ENCODE data around the gene NHSL2. TPM values are rescaled to one million over a fixed set of nuclear protein-coding genes. Genes with fewer than 3 reads are reported as not detected.
A peak's percentile ranks its signal among the peaks of the same experiment; 100 is the strongest.

The NHSL2 gene
- total RNA-seq, 1 donor from 2014 or later = 11.3 TPM

DNA sequence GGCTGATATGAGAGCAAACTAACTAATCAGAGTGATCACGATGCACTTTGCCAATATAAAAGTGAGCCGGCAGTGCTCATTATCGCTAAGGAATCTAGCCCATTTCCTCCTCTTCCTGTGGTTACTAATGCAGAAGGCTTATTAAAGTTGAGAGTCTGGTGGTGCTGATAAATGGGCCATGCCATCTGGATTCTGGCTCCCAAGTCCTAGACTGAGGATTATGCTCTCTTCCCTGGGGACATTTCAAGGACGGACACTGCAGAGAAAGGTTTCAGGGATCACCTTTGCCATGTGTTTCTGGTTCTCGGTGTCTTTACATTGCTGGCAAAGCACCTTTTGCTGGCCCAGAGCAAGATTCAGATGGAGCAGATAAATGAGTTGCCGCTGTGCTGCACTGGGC is 135.8 kb downstream of the NHSL2 start:
- no peak for DNase-seq (ENCODE audit: extremely low spot score, unreplicated experiment)
- no peak overlapping the region for H3K4me3 Mint-ChIP-seq
- no peaks in the 10 kb centered on the region for H3K36me3 Mint-ChIP-seq
- no peak overlapping the region for H3K27ac Mint-ChIP-seq
- TF ChIP-seq, protein P1, sequence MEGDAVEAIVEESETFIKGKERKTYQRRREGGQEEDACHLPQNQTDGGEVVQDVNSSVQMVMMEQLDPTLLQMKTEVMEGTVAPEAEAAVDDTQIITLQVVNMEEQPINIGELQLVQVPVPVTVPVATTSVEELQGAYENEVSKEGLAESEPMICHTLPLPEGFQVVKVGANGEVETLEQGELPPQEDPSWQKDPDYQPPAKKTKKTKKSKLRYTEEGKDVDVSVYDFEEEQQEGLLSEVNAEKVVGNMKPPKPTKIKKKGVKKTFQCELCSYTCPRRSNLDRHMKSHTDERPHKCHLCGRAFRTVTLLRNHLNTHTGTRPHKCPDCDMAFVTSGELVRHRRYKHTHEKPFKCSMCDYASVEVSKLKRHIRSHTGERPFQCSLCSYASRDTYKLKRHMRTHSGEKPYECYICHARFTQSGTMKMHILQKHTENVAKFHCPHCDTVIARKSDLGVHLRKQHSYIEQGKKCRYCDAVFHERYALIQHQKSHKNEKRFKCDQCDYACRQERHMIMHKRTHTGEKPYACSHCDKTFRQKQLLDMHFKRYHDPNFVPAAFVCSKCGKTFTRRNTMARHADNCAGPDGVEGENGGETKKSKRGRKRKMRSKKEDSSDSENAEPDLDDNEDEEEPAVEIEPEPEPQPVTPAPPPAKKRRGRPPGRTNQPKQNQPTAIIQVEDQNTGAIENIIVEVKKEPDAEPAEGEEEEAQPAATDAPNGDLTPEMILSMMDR (conservative IDR thresholded peaks at IDR 0.05) = no peak
- peaks cover 21% of the 10 kb centered on the region for H3K4me1 Mint-ChIP-seq (ENCODE audit: unreplicated experiment)
- H3K9me3 Mint-ChIP-seq = peaks cover 5% of the 10 kb centered on the region
- no peaks in the 10 kb centered on the region for H3K27me3 Mint-ChIP-seq

DNA sequence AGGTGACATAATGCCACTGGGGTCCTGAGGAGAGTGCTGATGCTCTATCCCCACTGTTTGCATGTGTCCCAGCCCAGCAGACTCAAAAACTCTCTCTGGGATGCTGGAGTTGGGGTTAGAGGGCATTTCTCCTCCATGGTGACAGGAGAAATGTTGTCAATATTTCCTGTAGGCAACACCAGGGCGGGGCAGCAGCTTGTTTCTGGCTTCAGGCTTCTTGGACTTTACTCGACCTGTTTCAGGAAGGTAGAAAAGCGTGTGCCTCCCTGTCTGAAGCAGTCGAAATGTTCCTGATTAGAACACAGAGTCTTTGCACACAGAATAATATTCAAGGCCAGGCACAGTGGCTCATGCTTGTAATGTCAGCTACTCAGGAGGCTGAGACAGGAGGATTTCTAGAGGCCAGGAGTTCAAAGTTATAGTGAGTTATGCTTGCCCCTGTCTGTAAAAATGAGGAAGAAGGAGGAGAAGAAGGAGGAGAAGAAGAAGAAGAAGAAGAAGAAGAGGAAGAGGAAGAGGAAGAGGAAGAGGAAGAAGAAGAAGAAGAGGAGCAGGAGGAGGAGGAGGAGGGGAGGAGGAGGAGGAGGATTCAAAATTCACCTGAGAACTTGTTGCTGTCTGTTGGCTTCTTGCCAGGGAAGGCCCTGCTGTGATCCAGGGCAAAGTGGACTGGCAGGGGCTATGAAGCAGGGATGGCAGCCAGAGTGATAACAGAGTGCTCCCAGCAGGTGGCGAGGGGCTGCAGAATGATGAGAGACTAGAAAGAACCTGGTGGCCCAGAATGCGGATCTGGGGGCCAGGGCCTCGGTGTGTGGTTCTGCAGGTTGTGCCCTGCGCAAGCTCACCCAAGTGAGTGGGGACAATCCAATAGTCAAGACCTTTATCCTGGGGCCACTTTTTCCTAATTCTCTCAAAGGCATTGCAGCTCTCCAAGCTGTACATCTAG is 138.1 kb downstream of the NHSL2 start:
- TF ChIP-seq, protein P1 (conservative IDR thresholded peaks at IDR 0.05) = no peak

DNA sequence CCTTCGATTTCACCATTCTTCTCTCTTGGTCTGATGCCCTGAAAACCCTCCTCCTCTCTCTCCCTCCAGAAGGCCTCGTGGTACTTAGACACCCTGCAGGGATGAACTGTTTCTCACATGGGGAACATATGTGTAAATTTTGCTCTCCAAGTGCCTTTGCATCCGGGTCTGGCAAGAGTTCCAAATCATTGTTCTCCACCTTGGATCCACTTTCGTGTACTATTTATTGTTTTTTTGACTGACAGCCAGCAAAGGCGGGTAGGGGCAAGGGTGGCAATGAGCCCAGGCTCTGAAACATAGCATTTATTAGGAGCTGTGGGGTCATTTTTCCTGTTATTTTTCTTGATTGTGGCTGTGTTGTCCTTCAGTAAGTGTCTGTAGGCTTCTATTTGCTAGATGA is 139.4 kb downstream of the NHSL2 start:
- Mint-ChIP-seq H3K9me3 (peaks cover 8% of the 10 kb centered on the region), H3K27me3 (no peaks in the 10 kb centered on the region), H3K27ac (no peak overlapping the region), H3K4me3 (no peak overlapping the region), H3K4me1 (ENCODE audit: unreplicated experiment) (peaks cover 16% of the 10 kb centered on the region), H3K36me3 (no peaks in the 10 kb centered on the region)
- DNase-seq (ENCODE audit: extremely low spot score, unreplicated experiment) = no peak
- TF ChIP-seq, protein P1 (conservative IDR thresholded peaks at IDR 0.05) = no peak

More for the DNA sequence above, 138.1 kb downstream of the NHSL2 start:
- peaks cover 16% of the 10 kb centered on the region for H3K4me1 Mint-ChIP-seq (ENCODE audit: unreplicated experiment)
- peak overlapping the region; percentile 67 for H3K27ac Mint-ChIP-seq
- peaks cover 8% of the 10 kb centered on the region for H3K9me3 Mint-ChIP-seq
- no peak for DNase-seq (ENCODE audit: extremely low spot score, unreplicated experiment)
- H3K4me3 Mint-ChIP-seq = no peak overlapping the region
- no peaks in the 10 kb centered on the region for H3K27me3 Mint-ChIP-seq
- no peaks in the 10 kb centered on the region for H3K36me3 Mint-ChIP-seq

DNA sequence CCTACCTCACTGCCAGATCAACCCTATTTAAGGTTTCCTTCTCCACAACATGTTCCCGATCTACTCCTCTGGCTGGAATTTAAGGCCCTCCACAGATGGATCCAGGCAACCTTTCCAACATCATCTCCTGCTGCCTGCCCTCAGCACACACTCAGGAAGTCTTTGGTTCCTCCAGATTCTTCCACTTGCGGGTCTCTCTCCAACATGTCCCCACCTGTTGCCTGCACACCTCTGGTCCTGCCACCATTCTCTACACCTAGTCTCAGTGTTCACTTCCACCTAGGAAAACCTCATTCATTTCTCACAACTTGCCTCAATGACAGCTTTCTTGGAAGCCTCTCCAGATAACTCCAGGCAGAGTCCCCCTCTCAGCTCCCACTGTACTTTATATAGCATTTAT is 140.9 kb downstream of the NHSL2 start:
- Mint-ChIP-seq H3K27ac (no peak overlapping the region), H3K9me3 (peaks cover 8% of the 10 kb centered on the region), H3K4me3 (no peak overlapping the region), H3K36me3 (no peaks in the 10 kb centered on the region), H3K27me3 (no peaks in the 10 kb centered on the region), H3K4me1 (ENCODE audit: unreplicated experiment) (peaks cover 6% of the 10 kb centered on the region)
- DNase-seq (ENCODE audit: extremely low spot score, unreplicated experiment) = no peak
- TF ChIP-seq, protein P1 (conservative IDR thresholded peaks at IDR 0.05) = no peak

DNA sequence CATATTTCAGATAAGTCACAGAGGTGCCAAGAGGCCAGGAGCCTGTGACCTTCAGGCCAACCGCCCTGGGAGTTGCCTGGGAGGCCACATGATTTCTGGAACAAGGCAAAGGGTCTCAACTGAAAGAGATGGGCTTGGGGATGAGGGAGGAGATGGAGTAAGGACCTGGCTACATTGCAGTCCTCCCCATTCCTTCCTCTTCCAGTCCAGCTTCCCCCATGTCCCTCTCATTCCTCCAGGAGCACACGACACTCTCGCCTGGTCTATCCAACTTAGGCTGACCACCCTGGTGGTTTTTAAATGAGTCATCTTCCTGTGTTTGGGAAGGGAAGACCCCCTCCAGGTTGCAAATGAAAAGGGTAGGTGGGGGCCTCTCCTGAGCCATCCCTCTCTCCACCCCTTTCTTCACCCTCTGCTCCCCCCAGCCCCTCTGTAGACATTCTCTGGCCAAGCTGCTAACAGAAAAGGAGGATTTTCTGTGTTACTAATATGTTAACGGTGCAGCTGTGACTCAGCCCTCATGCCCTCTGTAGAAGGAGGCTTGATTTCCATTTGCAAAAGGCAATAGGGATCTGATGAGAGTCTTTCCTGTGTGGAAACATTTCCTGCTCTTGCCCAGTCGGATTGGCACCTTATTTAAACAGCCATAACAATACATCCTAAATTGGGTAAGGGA is 141.9 kb downstream of the NHSL2 start:
- H3K9me3 Mint-ChIP-seq = peaks cover 8% of the 10 kb centered on the region
- no peak overlapping the region for H3K27ac Mint-ChIP-seq
- H3K4me1 Mint-ChIP-seq (ENCODE audit: unreplicated experiment) = no peaks in the 10 kb centered on the region
- no peaks in the 10 kb centered on the region for H3K36me3 Mint-ChIP-seq
- TF ChIP-seq, protein P1 (conservative IDR thresholded peaks at IDR 0.05) = no peak
- no peak for DNase-seq (ENCODE audit: extremely low spot score, unreplicated experiment)
- H3K4me3 Mint-ChIP-seq = no peak overlapping the region
- H3K27me3 Mint-ChIP-seq = no peaks in the 10 kb centered on the region
